Measurements from ENCODE around the gene CCDC85C. TPM values are rescaled to one million over a fixed set of nuclear protein-coding genes. Genes with fewer than 3 reads are reported as not detected.

Gene CCDC85C
- total and polyA plus RNA-seq, 3 donors from 2014 or later: 25.6 to 28.3 (median 26.4) TPM

- no peak for TF ChIP-seq POLR2A (IDR thresholded peaks at IDR 0.05)
- no peak for TF ChIP-seq CTCF (IDR thresholded peaks at IDR 0.05)
- DNase-seq: no peak
- intact Hi-C loops (cut with DNase I; ENCODE audit: low total_unique reads): no loop called here
- Histone ChIP-seq H3K27ac (no peak overlapping the region), H3K36me3 (ENCODE audit: low read depth, missing control alignments) (no peaks in the 10 kb centered on the region), H3K27me3 (no peaks in the 10 kb centered on the region), H3K4me1 (no peaks in the 10 kb centered on the region), H3K9me3 (no peaks in the 10 kb centered on the region), H3K4me3 (no peak overlapping the region)
- 80 to 92% methylated on average over 5 of the region's 5 CpGs for WGBS, 2 donors
Measured at GRCh38 chr14:99636487-99636886, 32.5 kb upstream of the CCDC85C start.

GRCh38 chr14:99635116-99635515 is 31.1 kb upstream of the CCDC85C start:
- H3K4me1 ChIP-seq: no peaks in the 10 kb centered on the region
- no peaks in the 10 kb centered on the region for H3K9me3 ChIP-seq
- 80 to 82% methylated on average over 8 of the region's 8 CpGs for WGBS, 2 donors
- H3K4me3 ChIP-seq: no peak overlapping the region
- H3K27ac ChIP-seq: no peak overlapping the region
- TF ChIP-seq POLR2A (IDR thresholded peaks at IDR 0.05): no peak
- TF ChIP-seq CTCF (IDR thresholded peaks at IDR 0.05): no peak
- H3K36me3 ChIP-seq (ENCODE audit: low read depth, missing control alignments): no peaks in the 10 kb centered on the region
- no peak for DNase-seq
- intact Hi-C loops (cut with DNase I; ENCODE audit: low total_unique reads): no loop called here
- H3K27me3 ChIP-seq: no peaks in the 10 kb centered on the region

GRCh38 chr14:99634443-99634842 is 30.4 kb upstream of the CCDC85C start:
- 78 to 93% methylated on average over 10 of the region's 10 CpGs for WGBS, 2 donors
- H3K27ac ChIP-seq: no peak overlapping the region
- no peaks in the 10 kb centered on the region for H3K36me3 ChIP-seq (ENCODE audit: low read depth, missing control alignments)
- DNase-seq: no peak
- H3K27me3 ChIP-seq: no peaks in the 10 kb centered on the region
- no peaks in the 10 kb centered on the region for H3K9me3 ChIP-seq
- H3K4me1 ChIP-seq: no peaks in the 10 kb centered on the region
- intact Hi-C loops (cut with DNase I; ENCODE audit: low total_unique reads): no loop called here
- H3K4me3 ChIP-seq: no peak overlapping the region
- no peak for TF ChIP-seq POLR2A (IDR thresholded peaks at IDR 0.05)

GRCh38 chr14:99633918-99634317 is 29.9 kb upstream of the CCDC85C start:
- no peaks in the 10 kb centered on the region for H3K36me3 ChIP-seq (ENCODE audit: low read depth, missing control alignments)
- no peak for DNase-seq
- intact Hi-C loops (cut with DNase I; ENCODE audit: low total_unique reads): no loop called here
- TF ChIP-seq POLR2A (IDR thresholded peaks at IDR 0.05) (no peak), CTCF (IDR thresholded peaks at IDR 0.05) (no peak)
- no peak overlapping the region for H3K4me3 ChIP-seq
- no peaks in the 10 kb centered on the region for H3K4me1 ChIP-seq
- H3K9me3 ChIP-seq: no peaks in the 10 kb centered on the region
- 88 to 90% methylated on average over 10 of the region's 10 CpGs for WGBS, 2 donors
- no peaks in the 10 kb centered on the region for H3K27me3 ChIP-seq
- no peak overlapping the region for H3K27ac ChIP-seq

GRCh38 chr14:99633141-99633540 is 29.1 kb upstream of the CCDC85C start:
- DNase-seq: no peak
- Histone ChIP-seq H3K4me3 (no peak overlapping the region), H3K36me3 (ENCODE audit: low read depth, missing control alignments) (no peaks in the 10 kb centered on the region), H3K9me3 (no peaks in the 10 kb centered on the region), H3K27ac (no peak overlapping the region), H3K4me1 (no peaks in the 10 kb centered on the region), H3K27me3 (no peaks in the 10 kb centered on the region)
- intact Hi-C loops (cut with DNase I; ENCODE audit: low total_unique reads): no loop called here
- WGBS, 2 donors: 80 to 84% methylated on average over 1 to 3 of the region's 3 CpGs
- TF ChIP-seq POLR2A (IDR thresholded peaks at IDR 0.05) (no peak), CTCF (IDR thresholded peaks at IDR 0.05) (no peak)

Data from testis (tissue), 3 donors.